GM10266 (cell line): ENCODE results near the gene ISG20L2.

ENCODE experiments used
- DNase-seq: peaks from one replicate; pipeline ENCODE4 v3.0.0; 2012; ENCODE audit errors: extremely low spot score
- TF ChIP-seq, protein P1 (sequence below): IDR thresholded peaks from 2 replicates; pipeline ENCODE4 v1.5.1; 2012; ENCODE audit warnings: mild to moderate bottlenecking, low read depth; ENCODE audit not compliant: control insufficient read depth, insufficient read depth; ENCODE audit errors: missing control alignments

The ISG20L2 gene, protein sequence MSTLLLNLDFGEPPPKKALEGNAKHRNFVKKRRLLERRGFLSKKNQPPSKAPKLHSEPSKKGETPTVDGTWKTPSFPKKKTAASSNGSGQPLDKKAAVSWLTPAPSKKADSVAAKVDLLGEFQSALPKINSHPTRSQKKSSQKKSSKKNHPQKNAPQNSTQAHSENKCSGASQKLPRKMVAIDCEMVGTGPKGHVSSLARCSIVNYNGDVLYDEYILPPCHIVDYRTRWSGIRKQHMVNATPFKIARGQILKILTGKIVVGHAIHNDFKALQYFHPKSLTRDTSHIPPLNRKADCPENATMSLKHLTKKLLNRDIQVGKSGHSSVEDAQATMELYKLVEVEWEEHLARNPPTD

DNA sequence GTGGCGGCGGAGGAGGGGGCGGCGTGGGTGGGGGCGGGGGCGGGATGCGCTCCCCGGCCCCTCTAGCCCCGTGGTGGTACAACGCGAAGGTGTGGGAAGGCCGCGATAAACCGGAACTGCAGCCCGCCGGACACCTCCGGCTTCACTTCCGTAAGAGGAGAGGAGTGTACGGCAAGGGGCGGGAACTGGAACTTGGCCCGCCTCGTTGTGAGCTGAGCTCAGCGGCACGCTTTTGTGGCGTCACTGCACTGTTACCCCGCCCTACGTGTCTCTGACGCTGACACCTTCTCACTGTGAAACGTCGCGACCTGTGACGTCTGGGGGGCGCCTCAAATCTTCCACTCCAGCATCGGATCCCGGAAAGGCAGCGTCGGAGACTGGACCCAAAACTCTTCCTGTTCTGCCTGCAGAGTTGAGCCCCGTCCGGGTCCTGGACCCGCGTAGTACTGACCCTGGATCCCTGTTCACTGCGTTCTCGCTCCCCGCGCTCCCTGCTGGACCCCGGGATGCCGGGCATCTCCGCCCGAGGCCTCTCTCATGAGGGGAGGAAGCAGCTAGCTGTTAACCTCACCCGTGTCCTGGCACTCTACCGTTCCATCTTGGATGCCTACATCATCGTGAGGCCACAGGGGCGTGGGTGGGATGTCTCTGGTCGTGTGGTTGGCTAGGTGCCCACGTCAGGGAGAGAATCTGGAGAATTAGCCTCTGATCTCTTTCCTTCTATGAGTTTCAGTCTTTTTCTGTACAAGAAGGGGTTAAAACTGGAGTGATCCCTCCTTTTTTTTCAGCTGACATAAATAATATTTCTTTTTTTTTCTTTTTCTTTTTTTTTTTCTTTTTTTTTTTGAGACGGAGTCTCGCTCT lies at the start of gene ISG20L2:
TSS of gene ISG20L2 (minus strand) at position 168 of the 864 bp plus-strand sequence. CDS start 1,114 bp downstream, outside the sequence.
- TF ChIP-seq, protein P1, sequence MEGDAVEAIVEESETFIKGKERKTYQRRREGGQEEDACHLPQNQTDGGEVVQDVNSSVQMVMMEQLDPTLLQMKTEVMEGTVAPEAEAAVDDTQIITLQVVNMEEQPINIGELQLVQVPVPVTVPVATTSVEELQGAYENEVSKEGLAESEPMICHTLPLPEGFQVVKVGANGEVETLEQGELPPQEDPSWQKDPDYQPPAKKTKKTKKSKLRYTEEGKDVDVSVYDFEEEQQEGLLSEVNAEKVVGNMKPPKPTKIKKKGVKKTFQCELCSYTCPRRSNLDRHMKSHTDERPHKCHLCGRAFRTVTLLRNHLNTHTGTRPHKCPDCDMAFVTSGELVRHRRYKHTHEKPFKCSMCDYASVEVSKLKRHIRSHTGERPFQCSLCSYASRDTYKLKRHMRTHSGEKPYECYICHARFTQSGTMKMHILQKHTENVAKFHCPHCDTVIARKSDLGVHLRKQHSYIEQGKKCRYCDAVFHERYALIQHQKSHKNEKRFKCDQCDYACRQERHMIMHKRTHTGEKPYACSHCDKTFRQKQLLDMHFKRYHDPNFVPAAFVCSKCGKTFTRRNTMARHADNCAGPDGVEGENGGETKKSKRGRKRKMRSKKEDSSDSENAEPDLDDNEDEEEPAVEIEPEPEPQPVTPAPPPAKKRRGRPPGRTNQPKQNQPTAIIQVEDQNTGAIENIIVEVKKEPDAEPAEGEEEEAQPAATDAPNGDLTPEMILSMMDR, result no peak
- DNase-seq, result peak; percentile 94

DNA sequence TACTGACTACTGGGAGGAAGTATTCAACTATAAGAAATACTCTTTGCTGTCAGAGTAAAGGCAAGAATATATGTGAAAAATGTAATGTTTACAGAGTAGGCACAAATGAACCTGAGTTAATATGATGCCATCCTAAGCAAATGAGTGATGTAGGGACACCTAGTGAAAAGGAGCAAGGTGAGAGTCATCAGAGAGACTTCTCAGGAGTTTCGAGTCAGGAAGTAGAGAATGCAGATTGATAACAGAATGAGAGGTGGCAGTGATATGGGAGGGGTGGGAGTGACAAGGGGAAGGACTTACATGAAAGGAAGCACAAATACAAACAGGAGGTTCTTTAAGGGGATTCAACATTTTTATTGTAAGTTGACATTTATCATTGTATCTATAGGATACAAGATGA lies 49.0 kb upstream of the ISG20L2 start:
- TF ChIP-seq, protein P1, result no peak

DNA sequence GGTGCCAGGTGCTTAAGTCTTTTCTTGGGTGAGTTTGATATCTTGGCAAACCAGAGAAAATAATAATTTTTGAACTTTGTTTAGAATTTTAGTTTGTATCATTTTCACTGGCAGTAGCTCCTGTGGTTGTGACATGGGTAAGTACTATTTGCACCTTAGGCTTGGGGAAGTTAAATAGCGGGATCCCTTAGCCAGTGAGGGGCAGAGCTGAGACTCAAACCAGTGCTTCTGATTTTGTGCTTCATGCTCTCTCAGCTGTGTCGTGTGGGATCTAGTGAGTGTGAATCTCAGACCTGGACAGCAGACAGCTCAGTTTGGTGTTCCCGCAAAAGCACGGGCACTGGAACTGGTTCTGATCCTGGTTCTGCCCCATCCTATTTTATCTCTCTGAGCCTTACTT lies 48.4 kb upstream of the ISG20L2 start:
- no peak for DNase-seq
- TF ChIP-seq, protein P1, result no peak

More for the DNA sequence above, 49.0 kb upstream of the ISG20L2 start:
- no peak for DNase-seq

DNA sequence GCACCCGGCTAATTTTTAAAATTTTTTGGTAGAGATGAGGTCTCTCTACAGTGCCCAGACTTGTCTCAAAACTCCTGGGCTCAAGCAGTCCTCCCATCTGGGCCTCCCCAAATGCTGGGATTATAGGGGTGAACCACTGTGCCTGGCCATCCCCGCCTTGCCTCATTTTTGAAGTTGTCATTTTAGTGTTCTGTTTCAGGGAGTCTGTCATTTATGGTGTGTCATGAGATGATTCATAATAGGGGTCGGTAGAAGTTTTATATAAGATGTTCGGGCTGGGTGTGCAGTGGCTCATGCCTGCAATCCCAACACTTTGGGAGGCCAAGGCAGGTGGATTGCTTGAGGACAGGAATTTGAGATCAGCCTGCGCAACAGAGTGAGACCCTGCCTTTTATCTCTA lies 47.2 kb upstream of the ISG20L2 start:
- DNase-seq, result no peak
- TF ChIP-seq, protein P1, result no peak

DNA sequence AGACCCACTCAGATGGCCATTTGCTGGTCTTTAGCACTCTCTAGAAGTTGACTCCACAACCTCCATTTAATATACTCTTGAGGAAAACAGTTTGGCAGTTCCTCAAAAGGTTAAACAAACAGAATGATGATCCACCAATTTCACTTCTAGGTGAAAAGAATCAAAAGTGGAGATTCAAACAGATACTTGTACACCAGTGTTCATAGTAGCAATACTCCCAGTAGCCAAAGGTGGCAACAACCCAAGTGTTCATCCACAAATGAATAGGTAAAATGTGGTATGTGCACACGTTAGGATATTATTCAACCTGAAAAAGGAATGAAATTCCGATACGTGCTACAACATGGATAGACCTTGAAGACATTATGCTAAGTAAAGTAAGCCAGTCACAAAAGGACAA lies 45.0 kb upstream of the ISG20L2 start:
- DNase-seq, result no peak
- TF ChIP-seq, protein P1, result no peak

DNA sequence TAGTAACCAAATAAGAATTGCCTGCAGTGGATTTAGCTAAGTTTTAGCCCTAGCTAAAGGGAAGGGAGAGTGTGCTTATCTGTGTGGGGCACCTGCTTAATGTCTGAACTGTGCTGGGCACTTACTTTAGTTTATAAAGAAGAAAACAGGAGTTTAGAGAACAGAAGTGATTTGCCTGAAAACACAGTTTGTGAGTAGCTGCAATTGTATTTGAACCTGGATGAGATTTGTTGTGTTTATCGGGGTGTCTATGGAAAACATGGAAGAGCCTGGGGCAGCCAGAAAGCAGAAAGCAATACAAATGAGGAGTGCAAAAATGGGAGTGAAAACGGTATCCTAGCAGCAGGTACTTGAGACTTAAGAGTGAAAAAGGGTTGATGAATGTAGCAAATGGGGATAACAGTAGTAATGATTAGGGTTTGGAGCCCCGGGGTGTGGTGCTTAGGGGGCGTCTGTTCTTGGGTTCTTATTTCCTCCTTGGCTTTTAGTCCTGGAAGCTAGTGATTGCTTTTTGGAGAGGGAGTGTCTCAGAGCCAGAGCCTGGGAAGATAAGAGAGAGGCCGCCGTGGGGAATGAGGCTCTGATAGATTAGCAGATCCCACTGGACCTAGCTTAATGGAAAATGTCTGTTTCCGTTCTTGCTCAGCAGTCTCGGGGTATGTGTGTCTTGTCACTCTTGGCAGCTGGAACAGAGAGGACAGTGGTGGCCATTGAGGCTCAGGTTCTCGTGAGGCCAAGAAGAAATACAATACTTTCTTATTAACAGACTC lies 44.3 kb upstream of the ISG20L2 start:
- TF ChIP-seq, protein P1, result no peak
- no peak for DNase-seq
